Natural killer cell treated with Interleukin-12 subunit alpha and Interleukin-12 subunit beta and Interleukin-15 and Interleukin-18, amount 100 ng/mL, for 72 hours (primary cell): Measurements from ENCODE around the gene SPANXA2. TPM values are rescaled to one million over a fixed set of nuclear protein-coding genes. Genes with fewer than 3 reads are reported as not detected.
"Not testable (repeated sequence)": the region's sequence is repeated elsewhere in the genome, so short reads cannot be mapped to it uniquely, and the experiment has no call there.

Experiments used
- ATAC-seq, 2 donors: fragments of 150-1000 bp; cut with Tn5 transposase in 1 of 2; sonication (Bioruptor Pico), chemical (Tn5 transposase) in 1 of 2; 2 replicates each; pipeline ENCODE4 v1.10.0; 2021
- DNase-seq: peaks from one replicate; pipeline ENCODE4 v3.0.0; 2022; ENCODE audit warnings: low spot score
- H3K27ac Mint-ChIP-seq, 2 donors: 1 replicate in 1 of 2; 2 replicates in 1 of 2; pipeline ENCODE4 v1.8.0; 2022; ENCODE audit warnings: mixed read lengths in 2 of 2, mild to moderate bottlenecking in 1 of 2, moderate library complexity in 1 of 2
- H3K27me3 Mint-ChIP-seq, 2 donors: 1 replicate in 1 of 2; 2 replicates in 1 of 2; pipeline ENCODE4 v1.8.0; 2022; ENCODE audit warnings: mixed read lengths in 2 of 2
- H3K36me3 Mint-ChIP-seq: one replicate; pipeline ENCODE4 v1.8.0; 2022; ENCODE audit warnings: mixed read lengths
- H3K4me1 Mint-ChIP-seq, 2 donors: 1 replicate in 1 of 2; 2 replicates in 1 of 2; pipeline ENCODE4 v1.8.0; 2022; ENCODE audit warnings: low read depth in 2 of 2, mixed read lengths in 2 of 2, mild to moderate bottlenecking in 1 of 2
- H3K4me3 Mint-ChIP-seq: one replicate; pipeline ENCODE4 v1.8.0; 2022; ENCODE audit warnings: mixed read lengths
- H3K9me3 Mint-ChIP-seq: 2 replicates; pipeline ENCODE4 v1.8.0; 2022; ENCODE audit warnings: mixed read lengths
- total RNA-seq, 2 donors: library from RNA; stranded (reverse); gene quantifications; one replicate each; pipeline ENCODE4 v1.2.3, GENCODE V29; 2022

SPANXA2 gene
- total RNA-seq = not detected

DNA sequence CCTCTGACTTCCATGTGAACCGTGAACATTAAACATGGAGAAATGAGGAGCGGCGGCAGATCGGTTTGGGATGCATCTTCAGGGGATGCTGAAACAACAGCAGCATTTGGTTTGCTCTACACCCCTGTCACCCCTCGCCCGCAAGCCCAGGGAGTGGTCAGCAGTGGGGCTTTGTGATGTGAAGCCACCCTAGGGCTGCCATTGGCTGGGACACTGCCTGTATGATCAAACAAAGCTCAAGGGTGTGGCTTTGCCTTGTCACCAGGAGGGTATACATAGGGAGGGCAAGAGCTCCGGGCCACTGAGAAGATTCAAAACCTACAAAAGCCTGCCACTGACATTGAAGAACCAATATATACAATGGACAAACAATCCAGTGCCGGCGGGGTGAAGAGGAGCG, at the start of gene SPANXA2:
TSS of gene SPANXA2 (plus strand) at position 301 of the 400 bp plus-strand sequence. CDS start at position 361, 60 bp downstream.
- H3K4me3 Mint-ChIP-seq, H3K27ac Mint-ChIP-seq, H3K4me1 Mint-ChIP-seq, ATAC-seq, H3K36me3 Mint-ChIP-seq, H3K27me3 Mint-ChIP-seq, H3K9me3 Mint-ChIP-seq, DNase-seq: not testable (repeated sequence)

DNA sequence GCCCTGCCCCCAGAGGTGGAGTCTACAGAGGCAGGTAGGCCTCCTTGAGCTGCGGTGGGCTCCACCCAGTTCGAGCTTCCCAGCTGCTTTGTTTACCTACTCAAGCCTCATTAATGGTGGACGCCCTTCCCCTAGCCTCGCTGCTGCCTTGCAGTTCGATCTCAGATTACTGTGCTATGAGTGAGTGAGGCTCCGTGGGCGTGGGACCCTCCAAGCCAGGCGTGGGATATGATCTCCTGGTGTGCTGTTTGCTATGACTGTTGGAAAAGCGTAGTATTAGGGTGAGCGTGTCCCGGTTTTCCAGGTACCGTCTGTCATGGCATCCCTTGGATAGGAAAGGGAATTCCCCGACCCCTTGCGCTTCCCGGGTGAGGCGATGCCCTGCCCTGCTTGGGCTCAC, 47.0 kb upstream of the SPANXA2 start:
- not testable (repeated sequence) for H3K4me1 Mint-ChIP-seq, H3K36me3 Mint-ChIP-seq, ATAC-seq, H3K27ac Mint-ChIP-seq, H3K27me3 Mint-ChIP-seq, DNase-seq, H3K4me3 Mint-ChIP-seq, H3K9me3 Mint-ChIP-seq

DNA sequence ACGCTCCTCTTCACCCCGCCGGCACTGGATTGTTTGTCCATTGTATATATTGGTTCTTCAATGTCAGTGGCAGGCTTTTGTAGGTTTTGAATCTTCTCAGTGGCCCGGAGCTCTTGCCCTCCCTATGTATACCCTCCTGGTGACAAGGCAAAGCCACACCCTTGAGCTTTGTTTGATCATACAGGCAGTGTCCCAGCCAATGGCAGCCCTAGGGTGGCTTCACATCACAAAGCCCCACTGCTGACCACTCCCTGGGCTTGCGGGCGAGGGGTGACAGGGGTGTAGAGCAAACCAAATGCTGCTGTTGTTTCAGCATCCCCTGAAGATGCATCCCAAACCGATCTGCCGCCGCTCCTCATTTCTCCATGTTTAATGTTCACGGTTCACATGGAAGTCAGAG, 4.9 kb upstream of the SPANXA2 start, which contains the start of gene SPANXA1:
TSS of gene SPANXA1 (minus strand) at position 101 of the 400 bp plus-strand sequence. CDS start at position 41, 60 bp downstream.
- not testable (repeated sequence) for H3K36me3 Mint-ChIP-seq, H3K27me3 Mint-ChIP-seq, DNase-seq, ATAC-seq, H3K4me3 Mint-ChIP-seq, H3K9me3 Mint-ChIP-seq, H3K27ac Mint-ChIP-seq, H3K4me1 Mint-ChIP-seq

DNA sequence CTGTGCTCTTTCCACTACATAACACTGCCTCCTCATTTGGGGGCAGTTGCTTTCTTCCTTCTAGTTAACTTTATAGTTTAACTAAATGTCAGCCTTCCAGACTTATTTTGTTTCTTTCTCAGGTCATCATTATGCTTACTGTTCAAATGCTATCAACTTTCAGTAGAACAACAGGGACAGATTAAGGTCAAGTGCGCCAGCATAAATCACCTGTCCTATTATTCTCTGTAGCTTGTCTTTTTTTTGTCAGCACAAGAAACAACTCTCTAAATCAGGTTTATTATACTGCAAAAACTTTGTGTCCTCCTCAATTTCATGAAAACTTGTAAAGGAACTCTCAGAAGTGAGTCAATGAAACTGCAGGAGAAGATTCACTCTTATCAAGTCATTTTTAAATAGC, 19.6 kb downstream of the SPANXA2 start:
- H3K4me3 Mint-ChIP-seq = no peak overlapping the region
- no peak overlapping the region for H3K27ac Mint-ChIP-seq
- ATAC-seq = no peak

GRCh38 chrX:141619336-141619735, 29.8 kb downstream of the SPANXA2 start:
- Mint-ChIP-seq H3K36me3 (peaks cover 10% of the 10 kb centered on the region), H3K9me3 (peaks cover 4% of the 10 kb centered on the region), H3K27ac (no peak overlapping the region), H3K4me1 (no peaks in the 10 kb centered on the region), H3K4me3 (no peak overlapping the region), H3K27me3 (peaks cover 0 to 6% of the 10 kb centered on the region in 2 donors)
- no peak for DNase-seq
- no peak for ATAC-seq

More for the DNA sequence above, 19.6 kb downstream of the SPANXA2 start:
- H3K4me1 Mint-ChIP-seq = no peaks in the 10 kb centered on the region
- no peak for DNase-seq
- no peaks in the 10 kb centered on the region for H3K27me3 Mint-ChIP-seq
- H3K36me3 Mint-ChIP-seq = no peaks in the 10 kb centered on the region
- H3K9me3 Mint-ChIP-seq = no peaks in the 10 kb centered on the region

DNA sequence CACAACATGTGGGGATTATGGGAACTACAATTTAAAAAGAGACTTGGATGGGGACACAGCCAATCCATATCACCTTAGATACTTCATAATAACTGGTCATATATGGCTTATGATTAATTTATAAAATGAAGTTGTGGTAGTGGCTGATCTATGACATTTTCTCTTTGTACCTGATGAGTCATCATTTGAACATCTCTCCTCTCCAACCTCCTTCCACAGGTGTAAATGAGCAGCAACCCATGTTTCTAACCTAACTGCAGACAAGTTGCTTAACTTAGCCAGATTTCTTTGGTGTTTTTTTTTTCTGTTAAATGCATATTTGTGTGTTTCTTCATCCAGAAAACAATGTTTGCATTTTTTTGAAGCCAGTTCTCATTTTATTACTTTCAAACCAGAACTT, 42.6 kb downstream of the SPANXA2 start:
- no peaks in the 10 kb centered on the region for H3K4me1 Mint-ChIP-seq
- H3K9me3 Mint-ChIP-seq = peaks cover 7% of the 10 kb centered on the region
- ATAC-seq (no peak), DNase-seq (no peak)
- no peaks in the 10 kb centered on the region for H3K36me3 Mint-ChIP-seq
- H3K27ac Mint-ChIP-seq = no peak overlapping the region
- H3K27me3 Mint-ChIP-seq = peaks cover 0 to 7% of the 10 kb centered on the region in 2 donors
- H3K4me3 Mint-ChIP-seq = no peak overlapping the region

- H3K27me3 Mint-ChIP-seq = no peaks in the 10 kb centered on the region
- H3K36me3 Mint-ChIP-seq = no peaks in the 10 kb centered on the region
- H3K4me3 Mint-ChIP-seq = no peak overlapping the region
- no peaks in the 10 kb centered on the region for H3K4me1 Mint-ChIP-seq
- H3K9me3 Mint-ChIP-seq = peaks cover 5% of the 10 kb centered on the region
- no peak overlapping the region for H3K27ac Mint-ChIP-seq
- ATAC-seq (no peak), DNase-seq (no peak)
Measured at GRCh38 chrX:141638550-141638949, 49.0 kb downstream of the SPANXA2 start.

Other genes with a start within 250 kb of the SPANXA2 start
- gene SPANXA1, start 5.0 kb upstream of the SPANXA2 start, total RNA-seq = not detected
- gene SPANXD, start 109.0 kb downstream of the SPANXA2 start, total RNA-seq = not detected
- not detected for gene MAGEC3, start 248.6 kb downstream of the SPANXA2 start, total RNA-seq